ENCODE measurements around the gene KRT33B. TPM values are rescaled to one million over a fixed set of nuclear protein-coding genes. Genes with fewer than 3 reads are reported as not detected.

Gene KRT33B
- total and polyA plus RNA-seq, 2 of the 13 experiments (the other 11 are each of a cell fraction or from before 2014, with no cell fraction given), result not detected

GRCh38 chr17:41329279-41329948 is 40.2 kb downstream of the KRT33B start (continued):
- TF ChIP-seq THAP9 (CRISPR knock-in tag; IDR thresholded peaks at IDR 0.05; ENCODE audit: borderline replicate concordance) (0 out of 2 replicates have a peak, but pooled peaks have one; percentile 27), ZNF333 (CRISPR knock-in tag; IDR thresholded peaks at IDR 0.05; ENCODE audit: borderline replicate concordance) (no peak), THAP7 (CRISPR knock-in tag; IDR thresholded peaks at IDR 0.05) (no peak), ZC3H13 (CRISPR knock-in tag; IDR thresholded peaks at IDR 0.05) (no peak), NFIB (CRISPR knock-in tag; IDR thresholded peaks at IDR 0.05; ENCODE audit: borderline replicate concordance) (no peak), NBN (conservative IDR thresholded peaks at IDR 0.05) (no peak), ZBTB40 (IDR thresholded peaks at IDR 0.05) (no peak), ZBTB40 (CRISPR knock-in tag; IDR thresholded peaks at IDR 0.05) (no peak), NFE2L2 (IDR thresholded peaks at IDR 0.05; ENCODE audit: low read length) (no peak), REXO4 (CRISPR knock-in tag; IDR thresholded peaks at IDR 0.05; ENCODE audit: borderline replicate concordance) (no peak), MXD1 (CRISPR knock-in tag; IDR thresholded peaks at IDR 0.05) (peak; percentile 31; the same call in 1 of the 2 replicates), NCOA2 (CRISPR knock-in tag; IDR thresholded peaks at IDR 0.05) (no peak), ZNF563 (CRISPR knock-in tag; IDR thresholded peaks at IDR 0.05) (no peak), POLR2AphosphoS5 (IDR thresholded peaks at IDR 0.05; ENCODE audit: low read depth, low read length) (no peak), HNF1B (CRISPR knock-in tag; IDR thresholded peaks at IDR 0.05) (no peak)
